CD4-positive, alpha-beta T cell (primary cell): ENCODE measurements around the gene RNF208. TPM values are rescaled to one million over a fixed set of nuclear protein-coding genes. Genes with fewer than 3 reads are reported as not detected.

Experiments used
- ATAC-seq: fragments of 200-7000 bp; cut with Tn5 transposase; one replicate; pipeline ENCODE4 v1.10.0; 2022; ENCODE audit warnings: mild to moderate bottlenecking; ENCODE audit not compliant: poor library complexity
- CTCF ChIA-PET: fragments of 350-600 bp; sonication (Branson Sonifier 250); formaldehyde crosslinking; loops from one replicate; lab custom pipeline; 2021; ENCODE audit warnings: antibody characterized with exemption, inconsistent platforms; lab: Charles Lee
- POLR2A ChIA-PET: fragments of 350-600 bp; sonication (Branson Sonifier 250); formaldehyde crosslinking; loops from one replicate; lab custom pipeline; 2021; ENCODE audit warnings: antibody characterized with exemption, inconsistent platforms; lab: Charles Lee
- DNase-seq, 14 experiments: peaks; one replicate each; pipeline ENCODE4 v3.0.0-alpha.2; 2013 to 2020; ENCODE audit warnings: mixed read lengths in 2 of 14
- H3K27ac ChIP-seq, 2 donors: one replicate each; pipeline versions ENCODE4 v1.5.1 to v1.7.0; 2013; ENCODE audit warnings: low read length in 2 of 2, low read depth in 1 of 2, mild to moderate bottlenecking in 1 of 2
- H3K27me3 ChIP-seq, 2 experiments: 1 replicate in 1 of 2; 2 replicates in 1 of 2; pipeline versions ENCODE4 v1.6.1 to v1.7.0; 2013; ENCODE audit warnings: low read length in 2 of 2, control low read depth in 1 of 2, mild to moderate bottlenecking in 1 of 2, moderate library complexity in 1 of 2; ENCODE audit not compliant: insufficient read depth in 2 of 2, control insufficient read depth in 1 of 2
- H3K36me3 ChIP-seq: one replicate; pipeline ENCODE4 v1.6.1; 2013; ENCODE audit warnings: low read length, control low read depth; ENCODE audit not compliant: insufficient read depth
- H3K4me1 ChIP-seq: one replicate; pipeline ENCODE4 v1.6.1; 2013; ENCODE audit warnings: low read length, control low read depth; ENCODE audit not compliant: insufficient read depth
- H3K4me3 ChIP-seq: one replicate; pipeline ENCODE4 v1.5.1; 2013; ENCODE audit warnings: mild to moderate bottlenecking, low read length, moderate library complexity
- H3K9me3 ChIP-seq, 2 experiments: 1 replicate in 1 of 2; 2 replicates in 1 of 2; pipeline versions ENCODE4 v1.6.1 to v1.7.0; 2013; ENCODE audit warnings: low read length in 2 of 2, mild to moderate bottlenecking in 2 of 2, control low read depth in 1 of 2, moderate library complexity in 1 of 2; ENCODE audit not compliant: control insufficient read depth in 1 of 2, insufficient read depth in 1 of 2
- H3K27ac Mint-ChIP-seq: one replicate; pipeline ENCODE4 v1.8.0; 2020; ENCODE audit warnings: mixed read lengths
- H3K27me3 Mint-ChIP-seq: one replicate; pipeline ENCODE4 v1.8.0; 2021; ENCODE audit warnings: mixed read lengths
- H3K36me3 Mint-ChIP-seq: one replicate; pipeline ENCODE4 v1.8.0; 2021; ENCODE audit warnings: low read depth, mixed read lengths
- H3K4me1 Mint-ChIP-seq: one replicate; pipeline ENCODE4 v1.8.0; 2021; ENCODE audit warnings: low read depth, mixed read lengths
- H3K4me3 Mint-ChIP-seq: one replicate; pipeline ENCODE4 v1.8.0; 2020; ENCODE audit warnings: mild to moderate bottlenecking, mixed read lengths
- H3K9me3 Mint-ChIP-seq: one replicate; pipeline ENCODE4 v1.8.0; 2020; ENCODE audit warnings: mixed read lengths
- intact Hi-C, 2 experiments: fragments of 100-400 bp; cut with DNase I in 1 of 2; cut with micrococcal nuclease in 1 of 2; formaldehyde crosslinking; loops; one replicate each; pipeline versions ENCODE4 v1.15.1 to v1.9.0; 2023 to 2025; cut with DNase I, micrococcal nuclease
- total RNA-seq, 174 experiments: library from RNA in 2 of 174; stranded (reverse) in 2 of 174; gene quantifications; one replicate each; pipeline ENCODE4 v1.2.3 and lab custom pipeline; 2021 to 2026
- TF ChIP-seq, protein P1 (sequence below): fragments of 200-600 bp; IDR thresholded peaks from one replicate; pipeline ENCODE4 v1.8.0; 2022; ENCODE audit warnings: antibody characterized with exemption, mild to moderate bottlenecking

RNF208 gene
- total RNA-seq, 2 experiments from 2014 or later = 0.66 to 0.67 TPM

DNA sequence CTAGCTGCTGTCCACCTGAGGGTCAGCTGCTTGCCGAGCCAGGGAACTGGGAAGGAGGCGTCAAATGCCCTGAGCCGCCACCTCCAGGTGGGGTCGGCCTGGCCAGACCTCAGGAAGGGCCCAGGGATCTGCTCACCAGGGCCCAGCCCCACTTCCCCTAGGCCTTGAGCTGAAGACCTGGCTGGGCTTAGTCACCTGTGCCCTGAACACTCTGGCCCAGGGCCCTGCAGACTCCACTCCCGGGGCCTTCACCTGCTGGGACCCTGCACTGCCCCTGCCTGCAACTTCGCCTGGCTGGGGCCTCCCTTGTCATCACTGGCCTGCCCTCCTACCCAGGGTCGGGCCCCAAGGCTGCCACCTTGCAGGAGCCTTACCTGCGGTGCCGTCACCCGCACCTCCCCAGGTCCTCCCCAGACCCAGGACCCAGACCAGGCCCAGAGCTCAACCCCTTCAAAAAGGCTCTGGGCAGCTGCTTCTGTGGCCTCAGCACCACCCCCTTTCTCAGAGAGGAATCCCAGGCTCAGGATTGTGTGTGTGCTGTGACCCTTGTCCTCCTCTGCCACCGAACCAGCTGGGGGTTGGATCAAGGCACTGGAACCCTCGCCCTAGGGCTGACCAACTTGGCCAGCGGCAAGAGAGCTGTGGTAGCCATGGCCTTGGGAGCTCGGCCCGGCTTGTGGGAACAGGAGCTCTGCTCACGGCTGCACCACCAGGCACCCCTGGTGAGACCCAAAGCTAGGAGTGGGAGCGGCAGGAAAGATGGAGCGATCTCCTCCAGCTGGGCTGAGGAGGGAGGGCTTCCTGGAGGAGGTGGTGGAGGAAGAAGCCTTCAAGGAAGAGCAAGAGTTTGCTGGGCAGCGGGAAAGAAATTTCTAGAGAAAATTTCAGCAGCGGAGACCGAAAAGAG, 31.9 kb upstream of the RNF208 start:
- Histone ChIP-seq H3K27ac (no peak overlapping the region), H3K9me3 (no peaks in the 10 kb centered on the region), H3K4me1 (peaks cover 25% of the 10 kb centered on the region), H3K27me3 (no peaks in the 10 kb centered on the region), H3K4me3 (peak overlapping the region; percentile 82), H3K36me3 (peaks cover 20% of the 10 kb centered on the region)
- Mint-ChIP-seq H3K27me3 (no peaks in the 10 kb centered on the region), H3K27ac (peak overlapping the region; percentile 82), H3K36me3 (peaks cover 8% of the 10 kb centered on the region), H3K4me1 (peaks cover 16% of the 10 kb centered on the region), H3K4me3 (peak overlapping the region; percentile 91), H3K9me3 (no peaks in the 10 kb centered on the region)
- TF ChIP-seq, protein P1, sequence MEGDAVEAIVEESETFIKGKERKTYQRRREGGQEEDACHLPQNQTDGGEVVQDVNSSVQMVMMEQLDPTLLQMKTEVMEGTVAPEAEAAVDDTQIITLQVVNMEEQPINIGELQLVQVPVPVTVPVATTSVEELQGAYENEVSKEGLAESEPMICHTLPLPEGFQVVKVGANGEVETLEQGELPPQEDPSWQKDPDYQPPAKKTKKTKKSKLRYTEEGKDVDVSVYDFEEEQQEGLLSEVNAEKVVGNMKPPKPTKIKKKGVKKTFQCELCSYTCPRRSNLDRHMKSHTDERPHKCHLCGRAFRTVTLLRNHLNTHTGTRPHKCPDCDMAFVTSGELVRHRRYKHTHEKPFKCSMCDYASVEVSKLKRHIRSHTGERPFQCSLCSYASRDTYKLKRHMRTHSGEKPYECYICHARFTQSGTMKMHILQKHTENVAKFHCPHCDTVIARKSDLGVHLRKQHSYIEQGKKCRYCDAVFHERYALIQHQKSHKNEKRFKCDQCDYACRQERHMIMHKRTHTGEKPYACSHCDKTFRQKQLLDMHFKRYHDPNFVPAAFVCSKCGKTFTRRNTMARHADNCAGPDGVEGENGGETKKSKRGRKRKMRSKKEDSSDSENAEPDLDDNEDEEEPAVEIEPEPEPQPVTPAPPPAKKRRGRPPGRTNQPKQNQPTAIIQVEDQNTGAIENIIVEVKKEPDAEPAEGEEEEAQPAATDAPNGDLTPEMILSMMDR = no peak
- ChIA-PET CTCF (interaction anchor here (0.6 to 2.9 kb wide), 5 partner anchors 11 to 30 kb away, joined by 3 to 18 read pairs (median 4); no protein-coding TSS in a partner anchor), POLR2A (interaction anchor here (0.6 to 4.7 kb wide), 11 partner anchors 11 to 526 kb away, joined by 3 to 63 read pairs (median 8); partner anchors contain the start of genes ANAPC2, EXD3, MAN1B1 and NOXA1)
- intact Hi-C loops = no loop called here
- peak in 1 of 14 experiments; percentile 11 for DNase-seq
- no peak for ATAC-seq

DNA sequence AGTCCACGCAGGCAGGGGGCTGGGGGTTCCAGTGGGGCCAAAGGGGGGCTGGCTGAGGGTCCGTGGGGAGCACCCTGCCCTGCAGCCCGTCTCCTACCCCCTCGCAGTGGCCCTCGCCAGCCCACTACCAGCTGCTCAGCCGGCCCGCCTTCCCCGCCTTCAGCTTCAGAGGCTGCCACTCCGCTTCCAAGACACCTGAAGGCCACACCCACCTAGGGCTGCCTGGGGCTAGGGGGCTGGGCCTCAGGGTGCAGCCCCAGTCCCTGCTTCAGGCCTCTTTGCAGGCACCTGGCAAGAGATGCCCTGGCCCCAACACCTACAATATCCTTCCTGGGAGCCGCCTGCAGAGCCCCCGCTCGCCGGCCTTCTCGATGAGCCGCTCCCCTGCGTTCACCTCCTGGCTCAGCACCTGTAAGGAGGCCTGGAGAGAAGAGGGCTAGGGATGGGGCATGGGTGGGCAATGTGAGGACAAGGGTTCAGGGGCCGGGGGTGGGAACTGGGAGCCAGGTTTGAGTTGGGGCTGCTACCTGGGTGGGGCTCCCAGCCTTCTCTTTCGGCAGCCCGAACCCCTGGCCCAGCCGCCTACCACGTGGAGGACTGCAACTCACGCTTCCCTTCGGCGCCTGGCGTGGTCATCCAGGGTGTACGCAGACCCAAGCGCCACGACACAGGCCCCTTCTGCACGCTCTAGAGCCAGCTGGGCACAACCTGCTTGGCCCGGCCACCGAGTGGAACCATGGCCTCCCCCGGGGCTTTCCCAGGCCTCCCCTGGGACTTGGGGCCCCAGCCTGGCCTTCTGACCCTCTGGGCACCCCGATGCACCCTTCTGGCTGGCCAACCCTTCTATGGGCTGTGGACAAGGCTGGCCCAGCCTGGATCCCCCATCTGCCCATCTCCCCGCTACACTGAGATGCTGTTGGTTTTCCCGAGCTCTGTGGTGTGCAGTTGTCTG, 30.8 kb upstream of the RNF208 start:
- Mint-ChIP-seq H3K36me3 (peaks cover 5% of the 10 kb centered on the region), H3K27ac (no peak overlapping the region), H3K4me3 (peak overlapping the region; percentile 45), H3K4me1 (peaks cover 16% of the 10 kb centered on the region), H3K9me3 (no peaks in the 10 kb centered on the region), H3K27me3 (no peaks in the 10 kb centered on the region)
- Histone ChIP-seq H3K4me3 (no peak overlapping the region), H3K27me3 (no peaks in the 10 kb centered on the region), H3K27ac (no peak overlapping the region), H3K4me1 (peaks cover 25% of the 10 kb centered on the region), H3K9me3 (no peaks in the 10 kb centered on the region), H3K36me3 (peaks cover 11% of the 10 kb centered on the region)
- intact Hi-C loops = no loop called here
- ChIA-PET CTCF (interaction anchor here (2.9 kb wide), 1 partner anchor 16 kb away, joined by 18 read pairs; no protein-coding TSS in a partner anchor), POLR2A (interaction anchor here (1.4 to 4.7 kb wide), 3 partner anchors 10 to 525 kb away, joined by 4 to 63 read pairs (median 27); partner anchors contain the start of gene TUBB4B)
- DNase-seq = peak in 1 of 14 experiments; percentile 6
- no peak for ATAC-seq
- TF ChIP-seq, protein P1 = no peak
